Esophagus mucosa (tissue), 1 donor: ENCODE measurements around the gene PHF3. TPM values are rescaled to one million over a fixed set of nuclear protein-coding genes. Genes with fewer than 3 reads are reported as not detected.
A peak's percentile ranks its signal among the peaks of the same experiment; 100 is the strongest.

Source experiments
- ATAC-seq: fragments of 200-7000 bp; cut with Tn5 transposase; one replicate; pipeline ENCODE4 v1.9.1; 2020
- total RNA-seq: library from RNA; stranded (reverse); gene quantifications from one replicate; pipeline ENCODE4 v1.2.4, GENCODE V29; 2023
- donor health status: DM: yes; HTN: yes; CAD: no.

PHF3 gene
- total RNA-seq, 1 donor from 2014 or later: 19.5 TPM

DNA sequence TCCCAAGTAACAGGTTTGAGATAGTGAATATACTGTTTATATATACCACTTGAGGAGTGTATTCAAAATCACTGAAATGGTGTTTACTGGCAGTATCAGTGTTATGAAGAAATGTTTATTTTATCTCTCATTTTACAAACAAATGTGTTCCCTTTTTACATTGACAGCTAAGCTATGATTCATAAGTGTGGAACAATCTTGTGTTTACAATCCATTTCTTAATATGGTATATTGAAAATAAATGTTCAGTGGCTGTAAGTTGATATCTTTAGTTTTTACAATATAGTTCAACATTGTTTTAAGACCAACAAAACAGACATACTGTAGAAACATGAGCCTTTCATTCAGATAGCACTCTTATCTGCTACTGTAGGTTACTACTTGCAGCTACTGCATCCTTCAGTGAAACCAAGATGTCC lies 14.3 kb downstream of the PHF3 start:
- no peak for ATAC-seq

DNA sequence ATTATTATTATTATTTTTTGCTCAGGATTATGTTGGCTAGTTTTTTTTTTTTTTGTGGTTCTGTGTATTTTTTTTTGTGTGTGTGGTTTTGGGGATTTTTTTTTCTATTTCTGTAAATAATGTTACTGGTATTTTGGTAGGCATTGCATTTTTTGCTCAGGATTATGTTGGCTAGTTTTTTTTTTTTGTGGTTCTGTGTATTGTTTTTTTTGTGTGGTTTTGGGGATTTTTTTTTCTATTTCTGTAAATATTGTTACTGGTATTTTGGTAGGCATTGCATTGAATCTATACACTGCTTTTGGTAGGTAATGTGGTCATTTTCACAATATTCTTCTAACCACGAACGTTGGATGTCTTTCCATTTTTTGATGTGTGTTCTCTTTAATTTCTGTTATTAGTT lies 17.4 kb downstream of the PHF3 start:
- no peak for ATAC-seq

DNA sequence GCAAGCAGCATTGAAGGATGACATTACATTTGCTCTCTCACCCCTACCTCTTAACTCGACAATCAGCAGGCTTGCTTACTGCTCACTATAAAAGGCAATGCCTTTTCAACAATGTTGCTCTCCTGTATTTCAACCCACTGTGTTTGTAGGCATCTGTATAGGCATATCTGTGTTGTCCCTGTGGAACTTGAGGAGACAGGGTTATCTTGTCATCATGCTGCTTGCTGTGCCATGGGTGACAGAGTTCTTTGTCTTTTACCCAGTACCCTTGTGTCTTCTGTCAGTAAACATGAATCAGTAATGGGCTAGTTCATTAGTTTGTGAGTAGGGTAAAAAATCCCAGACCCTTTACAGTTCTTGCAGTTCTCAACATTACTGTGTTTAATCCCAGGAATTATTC lies 25.2 kb downstream of the PHF3 start:
- ATAC-seq: no peak

DNA sequence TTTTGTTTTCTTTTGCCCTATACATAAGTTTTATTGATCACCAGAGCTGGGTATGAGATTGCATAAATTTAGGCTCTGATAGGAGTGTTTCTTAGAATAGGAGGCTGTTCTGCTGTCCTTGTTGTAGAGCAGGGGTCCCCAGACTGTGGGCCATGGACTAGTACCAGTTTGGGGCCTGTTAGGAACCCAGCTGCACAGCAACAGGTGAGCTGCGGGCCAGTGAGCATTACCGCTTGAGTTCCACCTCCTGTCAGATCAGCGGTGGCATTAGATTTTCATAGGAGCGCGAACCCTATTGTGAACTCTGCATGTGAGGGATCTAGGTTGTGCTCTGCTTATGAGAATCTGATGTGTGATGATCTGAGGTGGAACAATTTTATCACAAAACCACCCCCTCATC lies 26.2 kb downstream of the PHF3 start:
- no peak for ATAC-seq

DNA sequence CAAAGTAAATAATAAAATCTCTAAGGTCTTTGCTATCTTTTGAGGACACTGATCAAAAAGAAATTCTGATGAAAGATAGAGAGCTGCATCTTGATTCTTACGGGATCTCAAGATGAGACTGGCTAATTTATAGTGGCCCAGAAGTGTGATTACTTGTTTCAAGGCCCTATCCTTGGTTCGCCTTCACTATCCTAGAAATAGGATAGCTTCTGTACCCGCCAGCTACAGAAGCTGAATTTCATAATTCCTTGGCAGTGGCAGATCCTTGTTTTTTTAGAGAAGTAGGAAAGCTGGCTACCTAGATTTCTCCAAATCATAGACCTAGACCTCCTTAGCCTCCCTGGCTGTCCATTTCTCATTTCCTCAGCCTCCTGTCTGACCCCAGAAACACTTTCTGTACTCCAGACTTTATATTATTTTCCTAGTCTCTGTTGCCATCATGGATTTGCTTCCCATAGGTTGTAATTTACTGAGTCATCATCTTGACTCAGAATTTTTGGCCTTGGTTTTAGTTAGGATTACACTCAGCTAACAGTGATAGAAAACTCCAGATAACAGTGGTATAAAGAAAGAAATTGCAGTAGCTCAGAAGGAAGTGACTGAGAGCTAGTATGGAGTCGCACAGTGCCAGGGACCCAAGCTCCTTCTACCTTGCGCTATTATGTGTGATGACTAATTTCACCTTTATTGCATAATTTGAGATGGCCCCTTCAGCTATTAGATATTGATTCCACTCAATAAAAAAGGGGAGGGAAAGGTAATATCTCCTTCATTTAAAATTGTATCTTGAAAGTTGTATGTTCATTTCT lies 27.7 kb downstream of the PHF3 start:
- ATAC-seq: peak; percentile 52

DNA sequence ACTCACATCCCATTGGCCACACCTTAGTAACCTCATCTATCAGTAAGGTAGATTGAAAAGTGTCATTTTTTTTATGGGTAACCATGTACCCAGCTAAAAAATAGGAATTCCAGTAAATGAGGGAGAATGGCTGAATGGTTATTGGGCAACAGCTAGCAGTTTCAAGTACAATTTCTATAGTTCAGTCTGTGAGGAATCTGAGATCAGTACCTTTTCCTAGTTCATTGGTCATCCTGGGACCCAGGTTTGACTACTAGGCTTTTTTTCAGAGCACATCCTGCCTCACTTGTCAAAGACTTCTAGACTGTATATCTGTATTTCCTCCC lies 28.3 kb downstream of the PHF3 start:
- no peak for ATAC-seq

DNA sequence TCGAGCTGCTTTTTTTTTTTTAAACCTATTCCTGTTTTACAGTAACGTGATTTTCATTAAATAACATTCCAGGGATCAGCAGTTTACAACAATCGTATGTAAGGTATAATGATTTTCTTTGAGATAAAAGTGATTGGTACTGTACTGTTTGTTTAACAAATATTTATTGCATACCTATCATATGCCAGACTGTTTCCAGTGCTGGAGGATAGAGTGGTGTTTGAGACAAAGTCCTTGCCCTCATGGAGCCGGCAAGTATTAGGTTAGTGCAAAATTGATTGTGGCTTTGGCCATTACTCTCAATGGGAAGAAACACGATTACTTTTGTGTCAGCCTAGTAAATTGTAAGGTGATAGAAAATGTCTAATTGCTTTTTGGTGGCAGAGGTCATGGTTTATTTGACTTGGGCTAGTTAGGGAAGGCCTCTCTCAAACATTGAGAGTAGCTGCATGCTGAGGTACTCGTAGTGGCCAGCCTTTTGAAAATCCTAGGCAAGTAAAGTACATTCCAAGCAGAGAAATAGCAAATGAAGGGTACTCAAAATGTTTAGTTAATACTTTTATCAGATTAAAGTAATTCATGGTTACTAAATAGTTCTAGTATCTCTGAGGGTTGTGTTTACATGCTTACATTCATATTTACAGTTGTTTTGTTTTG lies 35.6 kb downstream of the PHF3 start:
- ATAC-seq: no peak

DNA sequence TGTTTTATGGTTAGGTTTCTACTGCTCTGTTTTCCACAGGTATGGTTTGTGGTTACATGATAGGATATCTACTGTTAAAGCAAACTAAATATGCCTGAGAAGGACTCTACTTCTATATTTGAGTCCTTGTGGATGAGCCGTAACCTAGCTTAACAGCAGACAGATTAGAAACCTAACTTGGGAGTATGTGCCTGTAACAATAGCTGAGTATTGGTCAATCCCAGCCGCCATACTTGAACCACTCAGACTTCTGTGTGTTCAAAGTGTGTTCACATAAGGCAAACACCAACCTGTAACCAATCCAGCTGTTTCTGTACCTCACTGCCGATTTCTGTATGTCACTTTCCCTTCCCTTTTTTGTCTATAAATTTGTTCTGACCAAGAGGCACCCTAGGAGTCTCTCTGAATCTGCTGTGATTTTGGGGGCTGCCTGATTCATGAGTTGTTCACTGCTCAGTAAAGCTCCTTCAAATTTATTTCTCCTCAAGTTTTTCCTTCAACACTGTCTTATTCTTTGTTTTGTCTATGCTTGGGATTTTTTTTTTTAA lies 37.1 kb downstream of the PHF3 start:
- no peak for ATAC-seq

DNA sequence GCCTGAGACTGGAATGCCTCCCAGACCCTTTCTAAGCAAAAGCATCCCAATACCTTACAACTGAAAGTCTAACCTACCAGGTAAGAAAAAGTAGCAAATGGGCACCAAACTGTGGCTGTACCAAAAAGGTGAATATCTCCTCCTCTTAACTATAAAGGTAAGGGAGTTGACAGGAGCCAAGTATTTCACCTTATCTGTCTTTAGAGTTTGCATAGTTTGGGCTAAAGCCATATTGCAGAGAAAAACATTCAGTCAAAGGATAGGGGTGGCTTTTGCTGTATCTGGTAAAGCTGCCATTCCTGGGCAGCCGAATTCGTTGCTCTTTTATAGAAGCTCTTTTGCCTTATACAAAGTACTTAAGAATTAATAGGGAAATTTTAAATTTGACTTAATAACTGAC lies 38.1 kb downstream of the PHF3 start:
- ATAC-seq: no peak

DNA sequence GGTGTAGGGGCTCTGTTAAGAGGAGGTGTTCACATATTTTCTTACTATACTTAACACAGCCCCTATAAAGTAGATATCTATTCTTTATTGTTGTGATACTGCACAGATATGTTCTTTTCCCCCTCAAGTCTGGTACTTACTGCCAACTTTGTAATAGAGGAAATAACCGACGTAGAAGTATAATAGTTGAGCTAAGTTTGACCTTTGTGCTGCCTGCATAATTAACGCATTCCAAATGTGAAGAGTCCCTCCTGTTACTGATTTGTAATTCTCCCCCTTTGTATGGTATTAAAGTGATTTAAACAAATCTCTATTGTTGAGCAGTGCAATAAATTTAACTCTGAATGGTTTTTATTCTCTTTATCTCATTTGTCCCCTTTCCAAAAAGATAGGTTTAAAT lies 39.0 kb downstream of the PHF3 start:
- ATAC-seq: no peak

DNA sequence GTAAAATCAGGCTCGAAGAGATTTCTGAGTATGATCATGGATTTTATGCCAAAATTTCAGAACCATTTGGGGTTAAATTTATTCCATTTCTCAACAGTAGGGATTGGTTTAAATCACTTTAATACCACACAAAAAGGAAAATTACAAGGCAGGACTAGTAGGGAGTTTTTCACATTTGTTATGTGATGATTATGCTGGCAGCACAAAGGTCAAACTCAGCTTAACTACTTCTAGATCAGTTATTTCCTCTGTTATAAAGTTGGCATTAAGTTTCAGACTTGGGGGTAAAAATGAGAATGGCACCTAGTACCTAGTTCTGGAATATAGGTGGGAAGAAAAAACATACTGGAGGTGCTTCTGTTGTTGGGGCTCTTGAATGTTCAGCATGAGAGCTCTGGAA lies 39.5 kb downstream of the PHF3 start:
- ATAC-seq: no peak

DNA sequence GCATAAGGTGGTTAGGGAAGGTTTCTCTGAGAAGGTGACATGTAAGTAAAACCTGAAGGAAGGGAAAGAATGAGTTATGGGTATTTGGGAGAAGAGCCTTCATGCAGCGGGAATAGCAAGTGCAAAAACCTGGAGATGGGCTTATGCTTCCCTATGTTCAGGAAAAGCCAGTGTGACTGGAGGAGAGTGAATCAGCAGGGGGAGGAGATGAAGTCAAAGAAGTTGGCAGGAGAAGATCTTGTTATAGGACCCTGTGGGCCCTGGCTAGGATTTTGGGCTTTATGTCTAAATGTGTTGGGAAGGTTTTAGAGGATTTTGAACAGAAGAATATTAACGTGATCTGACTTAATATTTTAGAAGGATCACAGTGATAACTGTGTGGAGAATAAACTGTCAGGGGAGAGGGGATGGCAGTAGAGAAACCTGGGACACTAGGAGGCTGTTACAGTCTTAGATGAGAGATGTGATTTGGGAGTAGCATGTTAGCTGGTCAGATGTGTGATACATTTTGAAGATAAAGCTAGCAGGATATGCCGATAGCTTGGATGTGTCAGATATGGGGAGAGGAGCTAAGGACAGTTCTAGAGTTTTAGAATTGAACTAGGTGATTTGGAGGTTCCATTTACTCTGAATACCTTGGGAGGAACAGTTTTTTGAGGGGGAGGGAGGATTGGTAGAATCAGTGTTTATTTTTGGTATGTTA lies 41.0 kb downstream of the PHF3 start:
- no peak for ATAC-seq

DNA sequence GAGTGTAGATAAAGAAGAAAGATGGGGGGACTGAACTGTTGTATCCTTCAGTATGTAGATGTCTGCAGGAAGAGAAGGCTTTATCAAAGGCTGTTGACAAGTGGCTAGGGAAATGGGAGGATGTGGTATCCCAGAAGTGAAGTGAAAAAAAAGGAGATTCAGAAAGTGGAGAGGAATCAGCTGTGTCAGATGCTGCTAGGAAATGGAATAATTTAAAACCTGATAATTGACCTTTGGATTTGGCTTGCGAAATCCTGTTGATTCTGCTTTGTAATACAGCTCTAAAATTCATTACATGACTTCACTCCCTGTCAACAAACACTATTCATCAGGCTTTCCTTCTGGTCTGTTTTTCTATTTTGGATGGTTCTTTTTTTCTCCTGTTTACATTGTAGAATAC lies 41.7 kb downstream of the PHF3 start:
- ATAC-seq: no peak

DNA sequence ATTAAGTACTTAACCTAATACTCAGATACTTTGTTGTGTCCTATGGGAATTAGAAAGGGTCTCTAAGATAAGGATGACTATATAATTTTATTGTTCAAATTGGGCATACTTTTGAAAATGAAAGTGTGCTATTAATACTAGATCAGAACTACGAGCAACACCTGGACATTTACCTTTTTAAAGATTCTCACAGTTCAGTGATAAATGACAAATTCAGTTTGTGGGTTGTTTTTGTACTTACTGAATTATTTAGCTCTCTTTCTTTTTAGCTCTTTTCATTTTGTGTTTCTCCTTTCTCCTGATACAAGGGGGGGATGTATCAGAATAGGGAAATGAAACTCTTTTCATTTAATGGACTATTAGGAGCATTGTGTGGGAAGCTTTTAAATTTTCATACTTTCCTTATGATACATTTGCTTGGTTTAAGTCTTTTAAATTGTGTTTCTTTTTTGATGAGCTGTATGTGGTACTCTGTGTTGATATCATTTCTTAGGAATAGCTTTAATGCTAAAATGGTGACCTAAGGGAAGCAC lies 47.5 kb downstream of the PHF3 start:
- ATAC-seq: no peak

DNA sequence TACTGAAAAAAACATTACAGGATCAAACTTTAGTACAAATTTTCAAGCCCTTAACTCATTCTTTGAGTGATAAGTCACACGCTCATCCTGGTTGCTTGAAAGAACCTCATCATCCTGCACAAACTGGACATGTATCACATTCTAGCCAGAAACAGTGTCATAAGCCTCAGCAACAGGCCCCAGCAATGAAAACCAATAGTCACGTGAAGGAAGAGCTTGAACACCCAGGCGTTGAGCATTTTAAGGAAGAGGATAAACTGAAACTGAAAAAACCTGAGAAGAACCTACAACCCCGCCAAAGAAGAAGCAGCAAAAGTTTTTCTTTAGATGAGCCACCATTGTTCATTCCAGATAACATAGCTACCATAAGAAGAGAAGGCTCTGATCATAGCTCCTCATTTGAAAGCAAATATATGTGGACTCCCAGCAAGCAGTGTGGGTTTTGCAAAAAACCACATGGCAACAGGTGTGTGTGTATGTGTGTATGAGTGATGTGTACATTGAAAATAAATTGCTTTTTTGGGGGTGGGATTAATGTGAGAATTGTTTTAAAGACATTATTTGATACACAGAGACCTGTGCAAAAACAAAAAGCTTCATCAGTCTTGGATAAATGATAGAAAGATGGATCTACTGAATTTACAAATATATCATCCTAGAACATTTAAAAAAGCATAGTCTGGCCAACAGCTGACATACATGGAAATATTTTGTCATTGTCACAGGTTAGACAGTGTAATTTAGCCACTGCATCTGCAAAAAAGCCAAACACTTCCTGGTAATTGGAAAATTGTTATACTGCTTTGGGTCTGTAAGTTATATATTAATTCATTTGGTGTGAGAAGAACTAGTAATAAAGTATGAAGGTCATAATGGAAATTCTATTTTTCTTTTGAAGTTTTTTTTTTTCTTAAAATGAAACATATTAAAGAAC lies 50.1 kb downstream of the PHF3 start:
- ATAC-seq: no peak

DNA sequence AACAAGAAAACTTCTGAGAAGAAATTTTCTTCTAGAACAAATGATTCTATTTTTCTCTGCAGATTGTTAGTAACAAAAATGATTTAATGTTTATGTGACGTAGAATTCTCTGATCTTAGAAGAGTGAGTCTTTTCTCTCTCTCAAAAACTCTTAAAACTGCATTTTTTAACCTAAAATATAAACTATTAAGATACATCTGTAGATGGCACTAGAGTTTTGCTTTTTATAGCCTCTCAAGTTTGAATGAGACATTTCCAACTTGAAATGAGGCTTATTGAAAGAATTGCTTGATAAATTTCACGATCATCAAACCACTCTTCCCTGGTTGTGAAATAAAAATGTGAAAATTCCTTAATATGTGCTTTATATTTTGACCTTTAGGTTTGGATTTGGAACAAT lies 53.8 kb downstream of the PHF3 start:
- ATAC-seq: no peak

DNA sequence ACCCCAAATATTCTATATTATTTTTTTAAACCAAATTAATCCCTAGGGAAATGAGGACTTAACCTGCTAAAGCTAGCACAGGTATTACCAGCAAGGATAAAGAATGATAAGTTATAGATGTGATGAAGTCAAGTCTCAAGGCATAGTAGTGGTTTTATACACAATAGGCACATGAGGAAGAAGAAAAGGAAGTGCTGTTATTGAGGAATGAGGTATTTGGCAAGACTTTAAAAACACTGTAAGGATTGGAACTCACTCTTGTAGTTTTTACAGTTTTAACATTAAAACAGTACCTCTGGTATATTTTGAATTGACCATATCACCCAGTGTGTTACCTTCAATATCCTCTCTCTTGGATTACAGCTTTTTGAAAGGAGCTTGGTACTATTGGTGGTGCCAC lies 54.6 kb downstream of the PHF3 start:
- no peak for ATAC-seq

DNA sequence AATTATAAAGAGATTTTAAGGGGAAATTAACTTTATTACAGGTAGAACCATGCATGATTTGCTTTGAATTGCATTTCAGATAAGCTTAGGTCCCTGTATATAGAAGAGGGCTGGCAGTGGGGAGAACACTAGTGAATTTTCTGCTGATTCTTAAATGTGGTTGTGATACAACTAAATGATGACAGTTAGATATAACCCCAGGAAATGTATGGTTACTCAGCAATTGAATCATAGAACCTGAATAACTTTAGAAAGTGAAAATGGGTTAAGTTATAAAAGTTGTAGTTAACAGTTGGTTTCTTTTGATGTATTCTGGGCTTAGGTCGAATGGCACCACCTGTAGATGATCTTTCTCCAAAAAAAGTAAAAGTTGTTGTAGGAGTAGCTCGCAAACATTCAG lies 70.1 kb downstream of the PHF3 start:
- ATAC-seq: no peak

DNA sequence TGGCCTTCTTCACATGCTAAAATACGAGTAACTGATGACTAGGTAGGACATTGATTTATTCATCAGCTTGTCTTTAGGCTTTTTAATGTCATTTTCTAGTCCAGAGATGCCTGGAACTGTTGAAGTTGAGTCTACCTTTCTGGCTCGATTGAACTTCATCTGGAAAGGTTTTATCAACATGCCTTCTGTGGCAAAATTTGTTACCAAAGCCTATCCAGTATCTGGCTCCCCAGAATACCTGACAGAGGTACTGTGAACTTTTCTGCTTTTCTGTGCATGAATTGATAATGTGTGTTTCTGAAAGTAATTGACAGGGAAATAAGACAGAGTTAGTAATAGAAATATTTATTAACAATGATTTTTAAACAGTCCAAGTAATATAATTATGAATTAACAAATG lies 71.0 kb downstream of the PHF3 start:
- ATAC-seq: no peak

DNA sequence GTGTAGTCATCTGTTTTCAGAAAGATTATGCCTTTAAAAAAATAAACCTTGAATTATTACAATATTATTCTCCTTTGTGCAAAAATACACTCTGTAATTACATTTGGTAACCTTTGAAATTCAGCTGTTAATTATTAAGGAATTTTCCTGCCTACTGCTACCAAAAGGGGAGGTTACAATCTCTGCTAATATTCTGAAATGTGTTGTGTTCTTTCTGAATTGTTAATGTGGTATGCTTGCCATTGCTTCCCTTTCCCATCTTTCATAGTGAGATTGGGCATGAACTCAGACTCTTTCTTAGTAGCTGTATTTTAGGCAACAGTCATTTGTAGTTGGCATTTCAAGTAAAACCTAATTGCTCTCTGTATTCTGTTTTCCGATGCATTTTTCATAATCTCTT lies 73.0 kb downstream of the PHF3 start:
- no peak for ATAC-seq

DNA sequence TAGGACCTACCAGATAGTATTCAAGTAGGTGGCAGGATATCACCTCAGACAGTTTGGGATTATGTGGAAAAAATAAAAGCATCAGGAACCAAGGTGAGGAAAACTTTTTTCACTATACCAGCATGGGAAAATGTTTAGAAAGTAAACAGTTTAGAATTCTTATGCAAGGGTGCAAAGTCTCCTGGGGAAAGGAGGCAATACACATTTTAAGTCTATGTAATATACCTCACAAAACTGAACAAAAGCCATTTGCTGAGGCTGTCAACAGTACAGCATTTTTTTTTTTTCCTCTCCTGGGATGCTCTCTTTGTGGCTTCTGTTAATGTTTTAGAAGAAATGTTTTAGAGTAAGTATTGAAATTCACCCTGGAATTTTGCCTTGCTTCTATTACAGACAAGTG lies 73.5 kb downstream of the PHF3 start:
- ATAC-seq: no peak

DNA sequence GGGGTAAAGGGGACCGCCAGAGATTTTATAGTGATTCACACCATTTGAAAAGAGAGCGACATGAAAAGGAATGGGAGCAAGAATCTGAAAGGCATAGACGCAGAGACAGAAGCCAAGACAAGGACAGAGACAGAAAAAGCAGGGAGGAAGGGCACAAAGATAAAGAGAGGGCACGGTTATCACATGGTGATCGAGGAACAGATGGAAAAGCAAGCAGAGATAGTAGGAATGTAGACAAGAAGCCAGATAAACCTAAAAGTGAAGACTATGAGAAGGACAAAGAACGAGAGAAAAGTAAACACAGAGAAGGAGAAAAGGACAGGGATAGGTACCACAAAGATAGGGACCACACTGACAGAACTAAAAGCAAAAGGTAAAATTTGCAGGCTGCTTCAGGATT lies 77.7 kb downstream of the PHF3 start:
- no peak for ATAC-seq
